C4-2B (cell line): ENCODE data around the gene SDHAF3.
A peak's percentile ranks its signal among the peaks of the same experiment; 100 is the strongest.
"Not testable (repeated sequence)": the region's sequence is repeated elsewhere in the genome, so short reads cannot be mapped to it uniquely, and the experiment has no call there.

ENCODE experiments used
- H3K27ac ChIP-seq: fragments of 450-650 bp; 2 replicates; pipeline ENCODE4 v1.5.1; 2017
- ZFX ChIP-seq: fragments of 450-650 bp; IDR thresholded peaks from 2 replicates; pipeline ENCODE4 v1.6.1; 2017
- TF ChIP-seq, protein P1 (sequence below): fragments of 450-650 bp; conservative IDR thresholded peaks from 2 replicates; pipeline ENCODE4 v1.5.1; 2017; ENCODE audit warnings: mild to moderate bottlenecking

Gene SDHAF3

DNA sequence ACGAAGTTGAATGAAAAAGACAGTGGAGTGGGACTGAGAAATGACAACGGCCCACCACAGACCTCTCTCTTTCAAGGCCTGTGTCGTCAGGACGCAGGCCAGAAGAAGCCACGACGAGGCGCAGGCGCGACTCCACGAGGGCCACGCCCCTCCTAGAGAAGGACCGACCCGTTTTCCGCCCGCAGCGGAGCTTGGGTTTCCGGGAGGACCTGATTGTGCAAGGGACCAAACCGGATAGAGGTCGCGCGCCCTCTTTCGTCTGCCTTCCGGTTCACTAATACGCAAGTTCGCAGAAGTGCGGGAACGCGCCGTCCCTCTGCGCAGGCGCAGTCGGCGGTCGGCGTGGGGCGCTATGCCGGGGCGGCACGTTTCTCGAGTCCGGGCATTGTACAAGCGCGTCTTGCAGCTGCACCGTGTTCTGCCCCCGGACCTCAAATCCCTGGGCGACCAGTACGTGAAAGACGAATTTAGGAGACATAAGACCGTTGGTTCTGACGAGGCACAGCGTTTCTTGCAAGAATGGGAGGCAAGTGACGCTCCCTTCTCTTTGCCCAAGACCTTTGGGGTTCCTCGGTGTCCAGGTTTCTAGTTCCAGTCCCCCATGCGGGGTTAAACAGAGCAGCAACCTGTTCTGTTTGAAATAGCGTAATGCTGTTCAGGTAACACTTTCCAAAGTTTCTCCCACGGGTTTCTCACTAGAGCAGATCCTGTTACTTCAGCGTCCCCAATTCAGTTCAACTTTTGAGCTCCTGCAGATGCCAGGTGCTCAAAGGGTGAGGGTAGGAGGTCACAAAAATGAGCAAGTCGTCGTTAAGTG, at the start of gene SDHAF3:
Gene SDHAF3 (plus strand): TSS at position 327 of the 817 bp plus-strand sequence. CDS start 26 bp downstream, at position 353.
- H3K27ac ChIP-seq: peak within 1 kb of the TSS; percentile 80
- TF ChIP-seq, protein P1, sequence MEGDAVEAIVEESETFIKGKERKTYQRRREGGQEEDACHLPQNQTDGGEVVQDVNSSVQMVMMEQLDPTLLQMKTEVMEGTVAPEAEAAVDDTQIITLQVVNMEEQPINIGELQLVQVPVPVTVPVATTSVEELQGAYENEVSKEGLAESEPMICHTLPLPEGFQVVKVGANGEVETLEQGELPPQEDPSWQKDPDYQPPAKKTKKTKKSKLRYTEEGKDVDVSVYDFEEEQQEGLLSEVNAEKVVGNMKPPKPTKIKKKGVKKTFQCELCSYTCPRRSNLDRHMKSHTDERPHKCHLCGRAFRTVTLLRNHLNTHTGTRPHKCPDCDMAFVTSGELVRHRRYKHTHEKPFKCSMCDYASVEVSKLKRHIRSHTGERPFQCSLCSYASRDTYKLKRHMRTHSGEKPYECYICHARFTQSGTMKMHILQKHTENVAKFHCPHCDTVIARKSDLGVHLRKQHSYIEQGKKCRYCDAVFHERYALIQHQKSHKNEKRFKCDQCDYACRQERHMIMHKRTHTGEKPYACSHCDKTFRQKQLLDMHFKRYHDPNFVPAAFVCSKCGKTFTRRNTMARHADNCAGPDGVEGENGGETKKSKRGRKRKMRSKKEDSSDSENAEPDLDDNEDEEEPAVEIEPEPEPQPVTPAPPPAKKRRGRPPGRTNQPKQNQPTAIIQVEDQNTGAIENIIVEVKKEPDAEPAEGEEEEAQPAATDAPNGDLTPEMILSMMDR: peak; percentile 29
- peak; percentile 70; the same call in 1 of the 2 replicates for TF ChIP-seq ZFX

DNA sequence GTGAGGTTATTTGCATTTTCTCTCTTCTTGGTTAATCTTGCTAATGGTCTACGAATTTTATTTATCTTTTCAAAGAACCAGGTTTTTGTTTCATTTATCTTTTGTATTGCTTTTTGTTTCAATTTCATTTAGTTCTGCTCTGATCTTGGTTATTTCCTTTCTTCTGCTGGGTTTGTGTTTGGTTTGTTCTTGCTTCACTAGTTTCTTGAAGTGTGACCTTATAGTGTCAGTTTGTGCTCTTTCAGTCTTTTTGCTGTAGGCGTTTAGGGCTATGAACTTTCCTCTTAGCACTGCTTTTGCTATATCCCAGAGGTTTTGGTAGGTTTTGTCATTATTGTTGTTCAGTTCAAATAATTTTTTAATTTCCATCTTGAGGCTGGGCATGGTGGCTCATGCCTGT, 45.5 kb upstream of the SDHAF3 start:
- H3K27ac ChIP-seq: not testable (repeated sequence)

DNA sequence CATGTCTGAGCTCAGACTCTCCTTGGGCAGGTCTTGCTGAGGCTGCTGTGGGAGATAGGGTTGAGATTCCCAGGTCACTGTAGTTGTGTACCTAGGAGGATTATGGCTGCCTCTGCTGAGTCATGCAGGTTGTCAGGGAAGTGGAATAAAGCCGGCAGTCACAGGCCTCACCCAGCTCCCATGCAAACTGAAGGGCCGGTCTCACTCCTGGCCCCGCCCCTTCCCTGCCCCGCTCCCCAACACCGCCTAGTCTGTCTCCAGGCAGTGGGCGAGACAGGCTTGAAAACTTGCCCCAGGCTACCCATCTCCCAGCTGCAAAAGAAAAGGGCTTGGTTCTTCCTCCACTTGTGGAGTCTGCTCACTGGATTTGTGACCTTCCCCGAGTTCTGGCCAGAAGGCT, 41.6 kb upstream of the SDHAF3 start:
- no peak overlapping the region for H3K27ac ChIP-seq
- TF ChIP-seq, protein P1: no peak
- TF ChIP-seq ZFX: no peak

DNA sequence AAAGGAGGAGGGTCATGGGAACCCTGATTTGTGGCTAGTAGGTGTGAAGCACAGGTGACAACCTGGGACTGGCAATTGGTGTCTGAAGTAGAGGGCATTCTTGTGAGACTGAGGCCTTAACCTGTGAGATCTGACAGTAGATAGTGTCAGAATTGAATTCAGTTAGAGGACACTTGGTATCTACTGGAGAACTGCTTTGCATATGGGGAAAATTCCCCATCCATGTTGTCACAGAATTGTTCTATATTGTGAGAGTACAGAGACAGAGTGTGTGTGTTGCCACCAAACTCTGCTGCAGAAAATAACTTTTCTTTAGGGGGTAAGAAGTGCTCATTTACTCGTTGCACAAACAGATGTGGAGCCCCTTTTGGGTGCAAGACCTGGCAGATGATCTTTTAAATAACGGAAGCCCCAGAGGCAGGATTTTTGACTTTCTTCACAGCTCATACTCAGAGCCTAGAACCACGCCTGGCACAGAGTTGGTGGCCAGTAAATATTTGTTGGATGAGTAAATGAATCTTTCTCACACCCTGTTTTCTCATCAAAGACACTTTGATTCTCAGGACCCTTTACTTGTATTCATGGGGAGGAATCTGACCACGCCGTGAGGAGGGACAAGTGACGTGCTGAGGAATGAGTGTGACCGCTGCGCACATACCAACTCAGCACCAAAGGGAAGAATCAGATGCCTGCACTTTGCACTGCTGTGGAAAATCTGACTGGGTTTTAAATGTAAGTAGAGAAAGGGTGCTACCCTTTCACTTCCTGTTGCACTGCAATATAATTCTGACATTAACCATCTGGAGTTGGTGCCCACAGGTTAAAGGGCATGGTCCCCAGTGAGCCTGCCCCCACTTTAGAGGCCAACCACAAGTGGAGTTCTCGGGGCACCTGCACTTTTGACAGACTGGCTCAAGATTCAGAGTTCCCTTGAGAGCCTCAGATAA, 39.2 kb upstream of the SDHAF3 start:
- no peak overlapping the region for H3K27ac ChIP-seq
- TF ChIP-seq, protein P1: no peak

DNA sequence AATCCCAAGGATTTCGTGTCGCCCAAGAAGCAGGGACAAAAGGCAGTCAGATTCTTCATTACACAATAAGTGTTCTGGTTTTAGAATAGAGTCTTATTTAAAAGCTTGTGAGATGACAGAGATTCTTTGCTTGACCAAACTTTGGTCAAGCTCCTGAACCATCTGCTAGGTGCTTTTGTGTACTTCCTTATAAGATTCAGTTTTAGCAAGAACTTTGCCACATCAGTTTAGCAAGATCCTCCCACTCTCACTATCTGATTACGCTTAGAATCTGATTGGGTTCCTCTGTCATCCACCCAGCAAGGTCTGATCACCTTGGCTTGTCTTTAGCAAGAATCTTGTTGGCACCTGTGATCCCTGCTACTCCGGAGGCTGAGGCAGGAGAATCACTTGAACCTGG, 38.2 kb upstream of the SDHAF3 start:
- TF ChIP-seq, protein P1: no peak
- no peak for TF ChIP-seq ZFX

DNA sequence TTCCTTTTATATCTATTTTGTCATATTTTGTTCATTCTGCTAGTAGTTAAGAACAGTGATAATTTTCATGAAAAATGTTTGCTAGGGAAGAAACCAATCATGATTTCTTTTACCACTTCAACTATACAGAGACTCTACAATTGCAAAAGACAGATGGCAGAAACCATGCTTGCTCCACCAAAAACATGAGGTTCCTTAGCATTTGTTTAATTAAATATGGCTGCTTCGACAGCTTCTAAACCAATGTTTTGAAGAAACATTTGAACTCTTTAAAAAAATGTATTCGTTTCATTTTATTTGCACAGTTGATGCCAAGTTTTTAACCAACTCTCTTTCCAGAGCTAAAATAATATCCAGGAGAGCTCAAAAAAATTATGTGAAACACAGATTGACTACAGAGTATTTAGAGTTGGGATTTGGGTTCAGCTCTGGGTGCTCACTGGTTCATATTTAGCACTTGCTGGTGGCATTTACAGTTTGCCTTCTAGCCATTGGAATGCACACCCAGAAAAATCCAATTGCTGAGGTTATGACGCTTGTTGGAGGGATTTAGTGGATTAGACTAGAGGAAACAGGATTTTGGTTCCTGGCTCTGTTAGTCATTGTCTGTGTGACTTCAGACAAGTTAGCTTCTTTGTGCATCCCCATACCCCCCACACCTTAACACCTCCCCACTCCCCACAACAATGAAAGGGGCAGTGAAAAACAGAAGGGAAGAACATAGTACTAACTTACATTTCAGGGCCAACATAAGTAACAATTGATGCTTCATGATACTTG, 35.8 kb upstream of the SDHAF3 start:
- H3K27ac ChIP-seq: no peak overlapping the region
- no peak for TF ChIP-seq ZFX
- TF ChIP-seq, protein P1: no peak

More for the DNA sequence above, 38.2 kb upstream of the SDHAF3 start:
- no peak overlapping the region for H3K27ac ChIP-seq

DNA sequence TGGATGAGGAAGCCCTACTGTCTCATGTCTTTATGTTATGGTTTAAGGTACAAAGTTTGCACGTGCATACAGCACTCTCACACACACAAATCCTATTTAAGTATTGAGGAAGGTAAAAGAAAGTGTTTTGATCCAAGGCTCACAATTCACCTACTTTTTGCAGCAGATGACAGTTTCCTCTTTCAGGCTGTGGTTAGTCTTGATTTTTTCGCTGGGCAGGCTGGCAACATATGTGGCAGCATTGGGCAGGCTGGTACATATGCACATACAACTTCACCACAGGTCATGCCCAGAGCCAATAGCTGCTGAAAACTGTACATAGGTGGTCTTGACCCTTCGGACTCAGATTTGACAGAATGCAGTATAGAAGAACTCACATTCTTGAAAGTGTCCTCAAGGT, 29.1 kb upstream of the SDHAF3 start:
- H3K27ac ChIP-seq: no peak overlapping the region
- TF ChIP-seq, protein P1: no peak
- no peak for TF ChIP-seq ZFX
